Duodenal mucosa (tissue), 2 donors: ENCODE measurements around the gene EIPR1.
"Not testable (repeated sequence)": the region's sequence is repeated elsewhere in the genome, so short reads cannot be mapped to it uniquely, and the experiment has no call there.

Source experiments
- H3K27ac ChIP-seq: one replicate; pipeline ENCODE4 v1.7.0; 2013; ENCODE audit warnings: low read depth, low read length
- H3K27me3 ChIP-seq, 2 donors: one replicate each; pipeline ENCODE4 v1.7.0; 2013; ENCODE audit warnings: low read length in 2 of 2, control low read depth in 1 of 2; ENCODE audit not compliant: insufficient read depth in 2 of 2, control insufficient read depth in 1 of 2
- H3K36me3 ChIP-seq, 2 donors: one replicate each; pipeline ENCODE4 v1.7.0; 2013; ENCODE audit warnings: low read length in 2 of 2, control low read depth in 1 of 2; ENCODE audit not compliant: insufficient read depth in 2 of 2, control insufficient read depth in 1 of 2
- H3K4me1 ChIP-seq, 2 donors: one replicate each; pipeline ENCODE4 v1.7.0; 2013; ENCODE audit warnings: low read length in 2 of 2, control low read depth in 1 of 2; ENCODE audit not compliant: insufficient read depth in 2 of 2, control insufficient read depth in 1 of 2
- H3K4me3 ChIP-seq, 2 donors: one replicate each; pipeline ENCODE4 v1.7.0; 2013; ENCODE audit warnings: low read length in 2 of 2, low read depth in 1 of 2
- H3K9ac ChIP-seq, 2 donors: one replicate each; pipeline ENCODE4 v1.7.0; 2013; ENCODE audit warnings: low read length in 2 of 2, low read depth in 1 of 2
- H3K9me3 ChIP-seq, 2 donors: one replicate each; pipeline ENCODE4 v1.7.0; 2013; ENCODE audit warnings: low read length in 2 of 2, control low read depth in 1 of 2; ENCODE audit not compliant: control insufficient read depth in 1 of 2

Gene EIPR1

GRCh38 chr2:3387011-3387410 is 9.4 kb upstream of the EIPR1 start:
- Histone ChIP-seq H3K4me1 (no peaks in the 10 kb centered on the region), H3K4me3 (no peak overlapping the region), H3K36me3 (peaks cover 15 to 37% of the 10 kb centered on the region in 2 donors), H3K9ac (no peak overlapping the region), H3K27ac (no peak overlapping the region), H3K9me3 (no peaks in the 10 kb centered on the region), H3K27me3 (no peaks in the 10 kb centered on the region)

GRCh38 chr2:3386448-3386958 is 8.9 kb upstream of the EIPR1 start:
- Histone ChIP-seq H3K9ac (no peak overlapping the region), H3K9me3 (no peaks in the 10 kb centered on the region), H3K27me3 (no peaks in the 10 kb centered on the region), H3K4me3 (no peak overlapping the region), H3K4me1 (no peaks in the 10 kb centered on the region), H3K36me3 (peaks cover 12 to 35% of the 10 kb centered on the region in 2 donors), H3K27ac (no peak overlapping the region)

- peaks cover 19 to 32% of the 10 kb centered on the region in 2 donors for H3K4me1 ChIP-seq
- H3K4me3 ChIP-seq, result peak within 1 kb of the TSS; percentile 81 to 96
- no peaks in the 10 kb centered on the region for H3K27me3 ChIP-seq
- H3K27ac ChIP-seq, result peak within 1 kb of the TSS; percentile 91
- peaks cover 0 to 6% of the 10 kb centered on the region in 2 donors for H3K36me3 ChIP-seq
- H3K9ac ChIP-seq, result peak within 1 kb of the TSS; percentile 80 to 93
- H3K9me3 ChIP-seq, result no peaks in the 10 kb centered on the region
Observed at GRCh38 chr2:3379647-3380534, 2.3 kb upstream of the EIPR1 start, which contains the start of gene TRAPPC12. Gene TRAPPC12, plus strand, starts transcription at chr2:3379694. Its CDS starts 7,930 bp downstream, at chr2:3387624.

GRCh38 chr2:3379339-3379646 is 1.7 kb upstream of the EIPR1 start:
- Histone ChIP-seq H3K36me3 (peaks cover 0 to 6% of the 10 kb centered on the region in 2 donors), H3K4me1 (peaks cover 19 to 32% of the 10 kb centered on the region in 2 donors), H3K4me3 (peak overlapping the region; percentile 74 to 88), H3K27me3 (no peaks in the 10 kb centered on the region), H3K27ac (peak overlapping the region; percentile 91), H3K9ac (peak overlapping the region; percentile 80 to 93), H3K9me3 (no peaks in the 10 kb centered on the region)

- H3K4me3 ChIP-seq, result peak overlapping the region; percentile 81 to 96
- H3K4me1 ChIP-seq, result peaks cover 19 to 32% of the 10 kb centered on the region in 2 donors
- no peaks in the 10 kb centered on the region for H3K9me3 ChIP-seq
- peaks cover 0 to 6% of the 10 kb centered on the region in 2 donors for H3K36me3 ChIP-seq
- H3K9ac ChIP-seq, result peak overlapping the region; percentile 27 to 82
- H3K27me3 ChIP-seq, result no peaks in the 10 kb centered on the region
- peak overlapping the region; percentile 22 for H3K27ac ChIP-seq
Observed at GRCh38 chr2:3377279-3377611, 373 bp downstream of the EIPR1 start.

DNA sequence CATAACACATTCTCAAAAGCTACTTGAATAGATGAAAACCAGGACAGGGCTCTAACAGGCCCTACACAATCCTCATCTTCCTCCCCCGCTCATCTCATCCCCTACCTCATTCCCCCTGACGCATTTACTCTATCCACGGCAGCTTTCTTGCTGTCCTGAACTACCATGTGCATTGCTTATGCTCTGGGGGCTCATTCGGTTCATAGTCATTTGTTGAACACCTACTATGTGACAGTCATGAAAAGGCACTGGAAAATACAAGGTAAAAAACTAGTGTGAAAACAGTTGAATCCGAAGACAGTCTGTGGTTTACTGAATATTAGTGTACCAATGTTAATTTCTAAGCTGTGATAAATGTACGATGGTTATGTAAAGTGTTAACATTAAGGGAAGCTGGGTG is 797 bp downstream of the EIPR1 start:
- no peaks in the 10 kb centered on the region for H3K9me3 ChIP-seq
- H3K27ac ChIP-seq, result no peak overlapping the region
- H3K27me3 ChIP-seq, result no peaks in the 10 kb centered on the region
- peaks cover 19 to 32% of the 10 kb centered on the region in 2 donors for H3K4me1 ChIP-seq
- peak overlapping the region in 1 of 2 donors; percentile 82 for H3K9ac ChIP-seq
- H3K4me3 ChIP-seq, result peak overlapping the region; percentile 81 to 96
- H3K36me3 ChIP-seq, result peaks cover 0 to 6% of the 10 kb centered on the region in 2 donors

DNA sequence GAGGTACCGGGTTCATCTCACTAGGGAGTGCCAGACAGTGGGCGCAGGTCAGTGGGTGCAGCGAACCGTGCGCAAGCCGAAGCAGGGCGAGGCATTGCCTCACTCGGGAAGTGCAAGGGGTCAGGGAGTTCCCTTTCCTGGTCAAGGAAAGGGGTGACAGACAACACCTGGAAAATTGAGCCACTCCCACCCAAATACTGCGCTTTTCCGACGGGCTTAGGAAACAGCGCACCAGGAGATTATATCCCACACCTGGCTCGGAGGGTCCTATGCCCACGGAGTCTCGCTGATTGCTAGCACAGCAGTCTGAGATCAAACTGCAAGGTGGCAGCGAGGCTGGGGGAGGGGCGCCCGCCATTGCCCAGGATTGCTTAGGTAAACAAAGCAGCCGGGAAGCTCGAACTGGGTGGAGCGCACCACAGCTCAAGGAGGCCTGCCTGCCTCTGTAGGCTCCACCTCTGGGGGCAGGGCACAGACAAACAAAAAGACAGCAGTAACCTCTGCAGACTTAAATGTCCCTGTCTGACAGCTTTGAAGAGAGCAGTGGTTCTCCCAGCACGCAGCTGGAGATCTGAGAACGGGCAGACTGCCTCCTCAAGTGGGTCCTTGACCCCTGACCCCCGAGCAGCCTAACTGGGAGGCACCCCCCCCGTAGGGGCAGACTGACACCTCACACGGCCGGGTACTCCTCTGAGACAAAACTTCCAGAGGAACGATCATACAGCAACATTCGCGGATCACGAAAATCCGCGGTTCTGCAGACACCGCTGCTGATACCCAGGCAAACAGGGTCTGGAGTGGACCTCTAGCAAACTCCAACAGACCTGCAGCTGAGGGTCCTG is 8.1 kb downstream of the EIPR1 start:
- not testable (repeated sequence) for H3K27me3 ChIP-seq, H3K36me3 ChIP-seq, H3K4me1 ChIP-seq, H3K9me3 ChIP-seq, H3K4me3 ChIP-seq, H3K27ac ChIP-seq, H3K9ac ChIP-seq

- H3K27ac ChIP-seq, result no peak overlapping the region
- no peaks in the 10 kb centered on the region for H3K4me1 ChIP-seq
- no peaks in the 10 kb centered on the region for H3K36me3 ChIP-seq
- H3K9me3 ChIP-seq, result no peaks in the 10 kb centered on the region
- no peak overlapping the region for H3K4me3 ChIP-seq
- no peak overlapping the region for H3K9ac ChIP-seq
- no peaks in the 10 kb centered on the region for H3K27me3 ChIP-seq
Observed at GRCh38 chr2:3368261-3368722, 9.3 kb downstream of the EIPR1 start.

GRCh38 chr2:3365219-3365618 is 12.4 kb downstream of the EIPR1 start:
- Histone ChIP-seq H3K27me3 (no peaks in the 10 kb centered on the region), H3K36me3 (no peaks in the 10 kb centered on the region), H3K9me3 (no peaks in the 10 kb centered on the region), H3K9ac (no peak overlapping the region), H3K4me3 (no peak overlapping the region), H3K4me1 (no peaks in the 10 kb centered on the region), H3K27ac (no peak overlapping the region)
